GM12864 (cell line): ENCODE measurements around the gene OS9.

Experiments
- DNase-seq: peaks from one replicate; pipeline ENCODE4 v3.0.0-alpha.2; 2011; ENCODE audit warnings: low read depth
- H3K4me3 ChIP-seq: 2 replicates; pipeline ENCODE4 v1.5.1; 2011; ENCODE audit warnings: mild to moderate bottlenecking, low read depth, low read length, control low read depth
- TF ChIP-seq, protein P1 (sequence below): IDR thresholded peaks from 2 replicates; pipeline ENCODE4 v1.5.1; 2011; ENCODE audit warnings: low read depth, mild to moderate bottlenecking, moderate library complexity, low read length, control low read depth, inconsistent platforms; ENCODE audit errors: missing control alignments

The OS9 gene

DNA sequence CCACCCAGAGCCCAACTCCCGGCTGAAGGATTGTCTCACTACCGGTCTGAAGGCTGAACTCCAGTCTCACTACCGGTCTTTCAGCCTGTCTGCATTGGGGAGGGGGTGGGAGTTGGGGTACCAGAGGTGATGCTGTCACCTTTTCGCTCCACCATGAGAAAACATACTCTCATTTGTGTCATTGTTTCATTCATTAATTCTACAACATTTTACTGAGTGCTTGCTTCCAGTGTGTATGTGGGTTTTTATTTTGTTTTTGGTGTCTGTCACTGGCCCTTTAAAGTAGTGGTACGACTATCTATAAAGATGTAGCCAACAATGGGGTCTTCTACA lies 58.7 kb downstream of the OS9 start:
- peak overlapping the region; percentile 17 for H3K4me3 ChIP-seq
- TF ChIP-seq, protein P1, sequence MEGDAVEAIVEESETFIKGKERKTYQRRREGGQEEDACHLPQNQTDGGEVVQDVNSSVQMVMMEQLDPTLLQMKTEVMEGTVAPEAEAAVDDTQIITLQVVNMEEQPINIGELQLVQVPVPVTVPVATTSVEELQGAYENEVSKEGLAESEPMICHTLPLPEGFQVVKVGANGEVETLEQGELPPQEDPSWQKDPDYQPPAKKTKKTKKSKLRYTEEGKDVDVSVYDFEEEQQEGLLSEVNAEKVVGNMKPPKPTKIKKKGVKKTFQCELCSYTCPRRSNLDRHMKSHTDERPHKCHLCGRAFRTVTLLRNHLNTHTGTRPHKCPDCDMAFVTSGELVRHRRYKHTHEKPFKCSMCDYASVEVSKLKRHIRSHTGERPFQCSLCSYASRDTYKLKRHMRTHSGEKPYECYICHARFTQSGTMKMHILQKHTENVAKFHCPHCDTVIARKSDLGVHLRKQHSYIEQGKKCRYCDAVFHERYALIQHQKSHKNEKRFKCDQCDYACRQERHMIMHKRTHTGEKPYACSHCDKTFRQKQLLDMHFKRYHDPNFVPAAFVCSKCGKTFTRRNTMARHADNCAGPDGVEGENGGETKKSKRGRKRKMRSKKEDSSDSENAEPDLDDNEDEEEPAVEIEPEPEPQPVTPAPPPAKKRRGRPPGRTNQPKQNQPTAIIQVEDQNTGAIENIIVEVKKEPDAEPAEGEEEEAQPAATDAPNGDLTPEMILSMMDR = no peak
- DNase-seq = no peak

DNA sequence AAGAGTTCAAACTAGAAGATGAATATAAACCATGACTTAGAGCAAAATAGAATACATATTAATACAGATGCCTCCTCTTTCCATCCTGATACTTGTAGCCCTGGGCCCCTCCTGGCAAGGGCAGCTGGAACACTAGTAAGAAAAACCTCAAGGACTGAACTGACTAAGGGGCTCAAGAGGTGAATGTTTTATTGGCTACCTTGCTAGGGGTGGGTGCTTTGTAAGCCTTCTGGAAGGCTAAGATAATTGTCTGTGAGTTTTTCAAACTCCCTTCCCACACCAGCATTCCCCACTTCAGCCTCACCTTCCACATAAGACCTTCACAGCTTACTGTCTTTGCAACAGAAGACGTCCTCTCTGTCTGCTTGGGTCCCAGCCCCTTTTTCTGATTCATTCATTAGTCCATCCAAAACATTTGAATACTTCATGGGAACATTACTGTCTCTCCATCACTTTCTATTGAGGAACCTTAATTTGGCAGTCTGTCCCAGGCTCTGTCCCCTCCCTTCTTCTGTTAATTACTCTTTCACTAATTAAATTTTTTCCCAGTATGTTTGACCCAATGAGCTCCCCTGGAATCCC lies 59.9 kb downstream of the OS9 start:
- H3K4me3 ChIP-seq = no peak overlapping the region
- TF ChIP-seq, protein P1 = no peak
- DNase-seq = no peak

DNA sequence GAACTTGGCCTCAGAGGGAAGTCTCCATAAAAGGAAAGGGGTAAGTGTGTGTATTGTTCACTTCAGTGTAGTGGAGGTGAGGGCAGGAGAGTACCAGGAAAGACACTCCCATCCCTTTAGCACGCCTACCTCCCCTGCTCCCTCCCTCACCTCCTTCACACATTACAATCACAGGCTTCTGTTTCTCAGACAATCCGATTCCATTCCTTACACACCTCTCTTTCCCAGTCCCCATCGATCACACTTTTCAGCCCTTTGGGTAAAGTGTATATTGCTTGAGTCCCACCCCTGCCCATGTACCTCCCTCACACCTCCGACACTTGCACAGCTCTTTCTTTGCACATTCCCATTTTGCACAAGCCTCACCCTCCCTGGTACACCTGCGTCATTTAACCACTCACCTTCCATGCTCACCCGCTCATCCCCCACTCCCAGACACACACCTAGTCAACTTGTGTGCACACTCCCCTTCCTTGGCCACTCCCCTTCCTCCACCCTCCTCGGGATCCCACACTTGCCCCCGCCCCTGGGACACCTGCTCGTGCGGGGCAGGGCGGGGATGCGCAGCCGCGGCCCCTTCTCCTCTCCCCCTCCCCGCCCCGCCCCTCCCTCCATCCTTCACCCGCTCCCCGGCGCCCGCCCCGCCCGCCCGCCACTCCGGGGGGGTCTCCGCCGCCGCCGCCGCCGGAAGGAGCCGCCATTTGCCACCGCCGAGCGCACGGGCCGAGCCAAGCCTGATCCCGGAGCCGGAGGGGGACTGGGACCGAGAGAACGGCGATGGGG lies 60.7 kb downstream of the OS9 start, which contains the start of gene MARCHF9:
Gene MARCHF9, plus strand, starts transcription at position 693 of the 783 bp plus-strand sequence. CDS start 426 bp downstream, outside the sequence.
- peak; percentile 60 for DNase-seq
- H3K4me3 ChIP-seq = peak within 1 kb of the TSS; percentile 53
- TF ChIP-seq, protein P1 = no peak

DNA sequence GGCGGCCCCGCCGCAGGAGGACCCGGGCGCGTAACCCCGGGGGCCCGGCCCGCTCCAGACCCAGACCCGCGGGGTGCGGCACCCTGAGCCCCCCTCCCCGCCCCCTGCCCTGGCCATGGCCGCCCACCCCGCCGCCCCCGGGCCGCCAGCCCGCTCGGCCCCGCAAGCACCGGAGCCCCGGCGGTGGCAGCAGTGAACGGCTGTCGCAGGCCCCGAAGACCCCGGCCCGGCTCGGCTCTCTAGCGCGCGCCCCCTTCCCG lies 61.2 kb downstream of the OS9 start:
- DNase-seq = no peak
- TF ChIP-seq, protein P1 = no peak
- peak overlapping the region; percentile 53 for H3K4me3 ChIP-seq

DNA sequence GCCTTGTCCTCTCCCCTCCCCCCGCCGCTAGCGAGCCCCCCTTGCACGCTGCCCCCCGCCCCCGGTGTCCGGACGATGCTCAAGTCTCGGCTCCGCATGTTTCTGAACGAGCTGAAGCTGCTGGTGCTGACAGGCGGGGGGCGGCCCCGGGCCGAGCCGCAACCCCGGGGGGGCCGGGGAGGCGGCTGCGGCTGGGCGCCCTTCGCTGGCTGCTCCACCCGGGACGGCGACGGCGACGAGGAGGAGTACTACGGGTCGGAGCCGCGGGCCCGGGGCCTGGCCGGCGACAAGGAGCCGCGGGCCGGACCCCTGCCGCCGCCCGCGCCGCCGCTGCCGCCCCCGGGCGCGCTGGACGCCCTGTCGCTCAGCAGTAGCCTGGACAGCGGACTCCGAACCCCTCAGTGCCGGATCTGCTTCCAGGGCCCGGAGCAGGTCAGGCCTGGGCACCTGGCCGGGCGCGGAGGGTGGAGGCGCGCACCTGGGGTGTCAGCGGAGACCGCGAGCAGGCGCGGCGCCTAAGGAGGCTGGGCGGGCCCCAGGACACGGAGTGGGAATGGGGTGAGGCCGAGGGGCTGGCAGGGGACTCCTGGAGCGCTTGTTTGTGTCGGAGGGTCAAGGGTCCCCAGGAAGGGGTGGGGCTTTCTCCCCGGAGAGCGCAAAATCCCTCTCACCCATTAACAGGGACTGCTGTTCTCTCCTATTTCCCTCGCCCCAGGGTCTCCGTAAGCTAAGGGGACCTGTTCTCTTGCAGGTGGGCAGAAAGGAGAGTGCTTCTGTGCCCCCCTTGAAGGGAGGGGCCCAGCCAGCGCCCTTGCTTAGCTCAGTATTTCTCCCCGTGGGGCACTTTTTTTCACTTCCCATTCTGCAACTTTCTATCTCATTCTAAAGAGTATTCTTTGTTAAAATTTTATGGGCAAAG lies 61.8 kb downstream of the OS9 start:
- TF ChIP-seq, protein P1 = no peak
- peak overlapping the region; percentile 53 for H3K4me3 ChIP-seq
- no peak for DNase-seq

DNA sequence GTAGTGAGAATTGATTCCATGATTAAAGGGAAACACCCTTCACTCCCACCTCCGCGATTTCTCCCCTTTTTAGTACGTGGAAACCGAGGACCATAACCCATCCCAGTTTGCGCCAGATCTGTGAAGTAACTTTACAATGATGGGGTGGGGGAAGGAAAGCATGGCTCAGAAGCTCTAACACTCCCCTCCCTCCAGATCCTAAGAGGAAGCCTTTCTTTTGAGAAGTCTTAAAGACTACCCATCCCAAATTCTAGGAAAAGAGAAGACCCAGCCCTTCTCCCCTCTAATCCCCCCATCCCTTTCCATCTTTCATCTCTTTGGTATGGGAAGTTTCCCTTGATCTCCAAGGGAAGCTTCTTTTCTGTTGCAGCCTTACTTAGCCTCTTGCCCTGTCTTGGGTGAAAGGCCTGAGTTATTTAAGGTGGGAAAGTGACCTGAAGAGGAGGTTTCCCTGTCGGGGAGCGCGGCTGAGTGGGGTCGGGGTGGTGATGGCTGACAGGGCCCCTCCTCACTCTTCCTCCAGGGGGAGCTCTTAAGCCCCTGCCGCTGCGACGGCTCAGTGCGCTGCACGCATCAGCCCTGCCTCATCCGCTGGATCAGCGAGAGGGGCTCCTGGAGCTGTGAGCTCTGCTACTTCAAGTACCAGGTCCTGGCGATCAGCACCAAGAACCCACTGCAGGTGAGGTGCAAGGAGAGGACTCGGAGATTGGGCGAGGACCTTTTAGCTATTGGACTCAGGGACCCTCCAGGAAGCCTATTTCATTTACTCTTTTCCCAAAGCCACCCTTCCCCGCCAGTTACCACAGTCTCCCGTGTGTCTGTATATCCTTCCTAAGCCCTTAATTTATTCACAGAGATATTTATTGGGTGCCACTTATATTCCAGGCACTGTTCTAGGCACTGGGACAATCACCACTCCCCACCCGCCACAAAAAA lies 62.7 kb downstream of the OS9 start:
- H3K4me3 ChIP-seq = peak overlapping the region; percentile 53
- no peak for DNase-seq
- TF ChIP-seq, protein P1 = peak; percentile 84
